ENCODE data around the gene SRSF12.

DNA sequence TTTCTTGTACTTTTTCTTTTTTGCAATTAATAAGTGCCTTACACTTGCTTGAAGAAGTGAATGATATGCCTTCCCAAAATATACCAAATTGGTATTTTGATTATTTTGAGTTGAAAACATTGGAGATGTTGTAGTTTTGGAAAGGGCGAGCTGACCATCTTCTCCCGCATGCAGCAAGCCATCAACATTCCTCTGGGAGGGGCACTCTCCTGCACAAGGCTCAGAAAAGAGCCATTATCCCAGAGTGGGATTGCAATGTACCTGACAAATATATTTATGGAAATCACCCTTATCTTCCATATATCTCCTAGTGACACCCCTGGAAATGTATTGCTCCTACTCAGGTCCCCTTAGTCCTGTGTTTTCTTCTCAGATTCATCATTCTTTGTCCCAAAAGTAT, 60.1 kb downstream of the SRSF12 start:
- TF ChIP-seq, protein P1, sequence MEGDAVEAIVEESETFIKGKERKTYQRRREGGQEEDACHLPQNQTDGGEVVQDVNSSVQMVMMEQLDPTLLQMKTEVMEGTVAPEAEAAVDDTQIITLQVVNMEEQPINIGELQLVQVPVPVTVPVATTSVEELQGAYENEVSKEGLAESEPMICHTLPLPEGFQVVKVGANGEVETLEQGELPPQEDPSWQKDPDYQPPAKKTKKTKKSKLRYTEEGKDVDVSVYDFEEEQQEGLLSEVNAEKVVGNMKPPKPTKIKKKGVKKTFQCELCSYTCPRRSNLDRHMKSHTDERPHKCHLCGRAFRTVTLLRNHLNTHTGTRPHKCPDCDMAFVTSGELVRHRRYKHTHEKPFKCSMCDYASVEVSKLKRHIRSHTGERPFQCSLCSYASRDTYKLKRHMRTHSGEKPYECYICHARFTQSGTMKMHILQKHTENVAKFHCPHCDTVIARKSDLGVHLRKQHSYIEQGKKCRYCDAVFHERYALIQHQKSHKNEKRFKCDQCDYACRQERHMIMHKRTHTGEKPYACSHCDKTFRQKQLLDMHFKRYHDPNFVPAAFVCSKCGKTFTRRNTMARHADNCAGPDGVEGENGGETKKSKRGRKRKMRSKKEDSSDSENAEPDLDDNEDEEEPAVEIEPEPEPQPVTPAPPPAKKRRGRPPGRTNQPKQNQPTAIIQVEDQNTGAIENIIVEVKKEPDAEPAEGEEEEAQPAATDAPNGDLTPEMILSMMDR (IDR thresholded peaks at IDR 0.05 in 4 of 5, conservative IDR thresholded peaks at IDR 0.05 in 1 of 5) = no peak
- no peak for TF ChIP-seq POLR2A (IDR thresholded peaks at IDR 0.05)

Data from gastrocnemius medialis (tissue), 4 donors.